NCI-H345 treated with DMSO at 0.1 percent for 48 hours (cell line): ENCODE data around the gene SMARCB1.

Source experiments
- DNase-seq: peaks from one replicate; lab custom pipeline; 2025; ENCODE audit not compliant: unreplicated experiment; lab: John Stamatoyannopoulos, UW

Gene SMARCB1

GRCh38 chr22:23786752-23787599, at the start of gene SMARCB1:
SMARCB1 (plus strand) TSS chr22:23786966; CDS start chr22:23787170, 204 bp downstream.
- DNase-seq = peak; percentile 87

GRCh38 chr22:23737696-23738095, 49.1 kb upstream of the SMARCB1 start:
- no peak for DNase-seq

GRCh38 chr22:23742505-23743264, 44.1 kb upstream of the SMARCB1 start:
- DNase-seq = no peak

- DNase-seq = no peak
These were observed 43.5 kb upstream of the SMARCB1 start for GRCh38 chr22:23743303-23743705.

- no peak for DNase-seq
These were observed 42.8 kb upstream of the SMARCB1 start for GRCh38 chr22:23744001-23744400.

GRCh38 chr22:23744485-23744884, 42.3 kb upstream of the SMARCB1 start:
- DNase-seq = no peak

GRCh38 chr22:23745791-23746190, 41.0 kb upstream of the SMARCB1 start:
- no peak for DNase-seq

- no peak for DNase-seq
These were observed 36.9 kb upstream of the SMARCB1 start for GRCh38 chr22:23749841-23750301.

GRCh38 chr22:23750367-23750713, 36.4 kb upstream of the SMARCB1 start:
- no peak for DNase-seq

GRCh38 chr22:23750714-23751440, 35.9 kb upstream of the SMARCB1 start, which contains the start of gene ZNF70:
ZNF70 (minus strand) TSS chr22:23751112; CDS start chr22:23745140, 5,972 bp downstream.
- DNase-seq = peak; percentile 88

- DNase-seq = no peak
These were observed 35.2 kb upstream of the SMARCB1 start for GRCh38 chr22:23751441-23751996.

- DNase-seq = no peak
These were observed 34.6 kb upstream of the SMARCB1 start for GRCh38 chr22:23752090-23752691.

- DNase-seq = no peak
These were observed 34.0 kb upstream of the SMARCB1 start for GRCh38 chr22:23752750-23753149.

- no peak for DNase-seq
These were observed 33.4 kb upstream of the SMARCB1 start for GRCh38 chr22:23753385-23753784.

GRCh38 chr22:23754220-23754919, 32.4 kb upstream of the SMARCB1 start, which contains the start of gene VPREB3:
VPREB3 (minus strand) TSS chr22:23754425; CDS start chr22:23754363, 62 bp downstream.
- DNase-seq = no peak

- DNase-seq = peak; percentile 73
These were observed 31.7 kb upstream of the SMARCB1 start for GRCh38 chr22:23754980-23755636.

GRCh38 chr22:23755711-23756110, 31.1 kb upstream of the SMARCB1 start:
- no peak for DNase-seq

GRCh38 chr22:23756891-23757290, 29.9 kb upstream of the SMARCB1 start:
- DNase-seq = no peak

GRCh38 chr22:23759566-23759965, 27.2 kb upstream of the SMARCB1 start:
- DNase-seq = no peak
